Endothelial cell of umbilical vein (primary cell): Measurements from ENCODE around the gene UST. TPM values are rescaled to one million over a fixed set of nuclear protein-coding genes. Genes with fewer than 3 reads are reported as not detected.

ENCODE experiments used
- BruUV-seq: library from RNA; stranded (reverse); fragments of 400-500 nt; replicated peaks from 2 replicates; lab custom pipeline; 2021; lab: Mats Ljungman, UMichigan
- CTCF ChIA-PET: fragments of 300-600, 350-600 bp; sonication (Branson Sonifier 250); formaldehyde crosslinking; loops from one replicate; lab custom pipeline; 2021; ENCODE audit warnings: antibody characterized with exemption, inconsistent platforms; lab: Charles Lee
- POLR2A ChIA-PET: fragments of 300-600, 350-600 bp; sonication (Branson Sonifier 250); formaldehyde crosslinking; loops from one replicate; lab custom pipeline; 2021; ENCODE audit warnings: antibody characterized with exemption, inconsistent platforms; lab: Charles Lee
- DNase-seq: peaks from one replicate; pipeline ENCODE4 v3.0.0-alpha.2; 2011; ENCODE audit warnings: low read depth, low spot score
- FAIRE-seq: peaks from 2 replicates; lab custom pipeline; 2011; peaks lifted over from hg19 to GRCh38; lab: Jason Lieb, UNC
- H2AFZ ChIP-seq: 2 replicates; pipeline ENCODE4 v1.6.0; 2012; ENCODE audit warnings: low read depth, low read length, control low read depth, inconsistent platforms
- H3K27ac ChIP-seq: 2 replicates; pipeline ENCODE4 v1.5.1; 2011; ENCODE audit warnings: low read depth, mild to moderate bottlenecking, control low read depth, low read length, moderate library complexity; ENCODE audit not compliant: insufficient read depth
- H3K27me3 ChIP-seq, 2 experiments: 2 replicates each; pipeline versions ENCODE4 v1.6.0 to v1.6.1; 2011; ENCODE audit warnings: low read length in 2 of 2, mixed read lengths in 1 of 2; ENCODE audit not compliant: control insufficient read depth in 2 of 2, insufficient read depth in 2 of 2
- H3K36me3 ChIP-seq, 2 experiments: 2 replicates in 1 of 2; 3 replicates in 1 of 2; pipeline ENCODE4 v1.5.1; 2011; ENCODE audit warnings: low read length in 2 of 2, mild to moderate bottlenecking in 1 of 2, moderate library complexity in 1 of 2; ENCODE audit not compliant: control insufficient read depth in 2 of 2, insufficient read depth in 2 of 2; ENCODE audit errors: extremely low read depth in 1 of 2
- H3K4me1 ChIP-seq: 3 replicates; pipeline ENCODE4 v1.5.1; 2011; ENCODE audit warnings: mild to moderate bottlenecking, low read length; ENCODE audit not compliant: control insufficient read depth, insufficient read depth; ENCODE audit errors: extremely low read depth
- H3K4me2 ChIP-seq: 2 replicates; pipeline ENCODE4 v1.6.1; 2011; ENCODE audit warnings: low read length, control low read depth, mixed read lengths; ENCODE audit not compliant: insufficient read depth
- H3K4me3 ChIP-seq, 3 experiments: fragments of 200-600 bp in 1 of 3; sonication (generic), shearing (Covaris generic) in 1 of 3; replicated peaks in 1 of 3; 2 replicates each; pipeline ENCODE4 v1.5.1; 2011 to 2016; ENCODE audit warnings: control low read depth in 3 of 3, low read length in 3 of 3, mild to moderate bottlenecking in 2 of 3, inconsistent platforms in 1 of 3, low read depth in 1 of 3, moderate library complexity in 1 of 3; ENCODE audit not compliant: insufficient read depth in 1 of 3
- H3K79me2 ChIP-seq: 2 replicates; pipeline ENCODE4 v1.6.0; 2012; ENCODE audit warnings: low read length, inconsistent platforms; ENCODE audit not compliant: control insufficient read depth, insufficient read depth
- H3K9ac ChIP-seq: replicated peaks from 2 replicates; pipeline ENCODE3; 2011; ENCODE audit warnings: low read length, control low read depth; ENCODE audit not compliant: insufficient read depth; ENCODE audit errors: extremely low read depth
- H3K9me1 ChIP-seq: replicated peaks from 3 replicates; pipeline ENCODE4 v1.6.0; 2011; ENCODE audit warnings: mild to moderate bottlenecking, low read length; ENCODE audit not compliant: control insufficient read depth, insufficient read depth; ENCODE audit errors: extremely low read depth
- H3K9me3 ChIP-seq: replicated peaks from 2 replicates; pipeline ENCODE4 v1.5.1; 2012; ENCODE audit warnings: low read length, inconsistent platforms; ENCODE audit not compliant: control insufficient read depth, insufficient read depth
- H4K20me1 ChIP-seq: replicated peaks from 2 replicates; pipeline ENCODE3; 2011; ENCODE audit warnings: mild to moderate bottlenecking, low read length; ENCODE audit not compliant: control insufficient read depth, insufficient read depth; ENCODE audit errors: extremely low read depth
- EZH2 ChIP-seq: IDR thresholded peaks from 2 replicates; pipeline ENCODE4 v1.6.1; 2012; ENCODE audit warnings: borderline replicate concordance, low read depth, mild to moderate bottlenecking, moderate library complexity, low read length, inconsistent platforms; ENCODE audit not compliant: severe bottlenecking
- FOS ChIP-seq: IDR thresholded peaks from 2 replicates; pipeline ENCODE4 v1.6.1; 2011; ENCODE audit warnings: mild to moderate bottlenecking, low read length, moderate library complexity, borderline replicate concordance; ENCODE audit not compliant: insufficient read depth
- GATA2 ChIP-seq: IDR thresholded peaks from 2 replicates; pipeline ENCODE4 v1.7.0; 2011; ENCODE audit warnings: low read depth, mild to moderate bottlenecking, moderate library complexity, mixed read lengths, low read length; ENCODE audit not compliant: insufficient read length, insufficient read depth
- JUN ChIP-seq: IDR thresholded peaks from 2 replicates; pipeline ENCODE4 v1.6.1; 2011; ENCODE audit warnings: borderline replicate concordance, low read depth; ENCODE audit not compliant: insufficient read length, insufficient read depth
- MYC ChIP-seq: IDR thresholded peaks from one replicate; pipeline ENCODE4 v1.6.1; 2011; ENCODE audit warnings: mild to moderate bottlenecking, low read depth, low read length
- POLR2A ChIP-seq: IDR thresholded peaks from 2 replicates; pipeline ENCODE4 v1.6.1; 2012; ENCODE audit warnings: low read depth, mild to moderate bottlenecking, control low read depth, low read length
- POLR2AphosphoS5 ChIP-seq: IDR thresholded peaks from 2 replicates; pipeline ENCODE4 v1.6.1; 2012; ENCODE audit warnings: low read depth, mild to moderate bottlenecking, control low read depth, low read length, moderate library complexity; ENCODE audit not compliant: insufficient read depth
- dilution Hi-C: fragments of 300-500 bp; cut with MboI; formaldehyde crosslinking; loops from one replicate; pipeline ENCODE4 v1.15.0; 2019; ENCODE audit warnings: low sequenced_read_pairs; ENCODE audit not compliant: extremely low pct_ligation_motif_present
- intact Hi-C: fragments of 100-400 bp; cut with micrococcal nuclease; formaldehyde crosslinking; loops from one replicate; pipeline ENCODE4 v1.10.0; 2022
- polyA plus RNA-seq, 4 experiments: library from polyadenylated mRNA; depleted of rRNA in 3 of 4; stranded (reverse) in 3 of 4; unstranded in 1 of 4; fragments of >200 nt; gene quantifications; 2 replicates each; pipeline versions ENCODE4 v1.2.1 to v1.2.3, GENCODE V29; 2011 to 2012; ENCODE audit warnings: missing spikeins in 1 of 4
- total RNA-seq: library from RNA; stranded (reverse); gene quantifications from 2 replicates; pipeline ENCODE4 v1.2.3, GENCODE V29; 2021
- TF ChIP-seq, protein P1 (sequence below): IDR thresholded peaks from 2 replicates; pipeline ENCODE4 v1.6.1; 2011; ENCODE audit not compliant: insufficient read depth, insufficient read length
- TF ChIP-seq, protein P2 (sequence below), 2 donors: IDR thresholded peaks; 1 replicate in 1 of 2; 2 replicates in 1 of 2; pipeline ENCODE4 v1.5.1; 2011; ENCODE audit warnings: low read length in 2 of 2, mild to moderate bottlenecking in 2 of 2, moderate library complexity in 2 of 2, control low read depth in 1 of 2, inconsistent platforms in 1 of 2, low read depth in 1 of 2; ENCODE audit not compliant: insufficient read depth in 1 of 2; ENCODE audit errors: extremely low read depth in 1 of 2

Gene UST
- total and polyA plus RNA-seq, 2 donors (not counting 3 experiments of a cell fraction or from before 2014, with no cell fraction given): 0.26 to 0.84 TPM

DNA sequence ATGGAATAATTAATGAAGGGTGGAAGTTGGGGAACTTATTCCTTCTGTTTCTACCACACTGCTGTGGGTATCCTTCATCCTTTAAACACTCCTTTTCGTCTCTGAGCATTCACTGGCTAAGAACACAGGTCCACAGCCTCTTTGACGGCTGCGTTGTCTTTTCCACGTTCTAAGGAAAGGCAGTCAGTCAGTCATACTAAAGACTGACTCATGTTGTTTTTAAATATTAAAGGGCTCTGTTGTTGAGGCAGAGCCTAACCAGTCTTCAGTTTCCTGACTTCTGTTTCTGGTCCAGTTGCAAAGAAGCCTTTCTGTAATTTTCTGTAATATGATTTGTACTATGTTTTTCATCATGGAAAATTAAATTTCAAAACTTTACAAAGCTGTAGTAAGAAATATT, 48.0 kb downstream of the UST start:
- H3K79me2 ChIP-seq: no peaks in the 10 kb centered on the region
- no peaks in the 10 kb centered on the region for H3K4me1 ChIP-seq
- intact Hi-C loops: no loop called here
- no peaks in the 10 kb centered on the region for H3K9me1 ChIP-seq
- H3K4me3 ChIP-seq: no peak overlapping the region
- no peak overlapping the region for H3K9ac ChIP-seq
- dilution Hi-C loops: no loop called here
- BruUV-seq: no TSS peak
- no peak overlapping the region for H3K27ac ChIP-seq
- FAIRE-seq: no peak
- H2AFZ ChIP-seq: no peak overlapping the region
- no peak for DNase-seq
- no peak overlapping the region for H3K4me2 ChIP-seq
- H3K9me3 ChIP-seq: no peaks in the 10 kb centered on the region
- no peaks in the 10 kb centered on the region for H3K36me3 ChIP-seq
- TF ChIP-seq, protein P1, sequence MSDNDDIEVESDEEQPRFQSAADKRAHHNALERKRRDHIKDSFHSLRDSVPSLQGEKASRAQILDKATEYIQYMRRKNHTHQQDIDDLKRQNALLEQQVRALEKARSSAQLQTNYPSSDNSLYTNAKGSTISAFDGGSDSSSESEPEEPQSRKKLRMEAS: no peak
- TF ChIP-seq POLR2AphosphoS5: no peak
- no peaks in the 10 kb centered on the region for H3K27me3 ChIP-seq
- H4K20me1 ChIP-seq: no peaks in the 10 kb centered on the region
- ChIA-PET POLR2A (no interaction called here), CTCF (no interaction called here)

DNA sequence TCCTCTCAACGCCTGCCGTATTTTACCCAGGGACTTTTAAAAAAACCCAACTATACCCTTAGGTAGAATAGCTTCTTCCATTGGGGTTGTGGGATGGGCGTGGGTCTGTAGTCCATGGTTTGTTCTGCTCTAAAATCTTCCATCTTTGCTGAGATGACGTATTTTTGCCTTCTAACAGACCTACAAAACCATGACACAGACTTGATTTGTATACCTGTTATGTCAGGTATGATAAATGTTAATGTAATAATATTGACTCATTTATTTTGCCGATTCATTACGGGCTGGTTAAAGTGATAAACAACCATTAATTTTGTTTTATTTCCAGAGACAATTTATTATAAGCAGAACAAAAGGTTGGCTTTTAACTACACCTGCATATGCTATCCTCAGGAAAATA, 48.7 kb downstream of the UST start:
- Histone ChIP-seq H3K27ac (no peak overlapping the region), H2AFZ (no peak overlapping the region), H4K20me1 (no peaks in the 10 kb centered on the region), H3K4me2 (no peak overlapping the region), H3K36me3 (no peaks in the 10 kb centered on the region), H3K4me1 (no peaks in the 10 kb centered on the region), H3K79me2 (no peaks in the 10 kb centered on the region), H3K27me3 (no peaks in the 10 kb centered on the region), H3K9me3 (no peaks in the 10 kb centered on the region), H3K9me1 (no peaks in the 10 kb centered on the region), H3K4me3 (no peak overlapping the region), H3K9ac (no peak overlapping the region)
- no TSS peak for BruUV-seq
- ChIA-PET CTCF (no interaction called here), POLR2A (no interaction called here)
- DNase-seq (no peak), FAIRE-seq (no peak)
- dilution Hi-C loops (no loop called here), intact Hi-C loops (no loop called here)
- TF ChIP-seq, protein P1: no peak
- no peak for TF ChIP-seq MYC
- no peak for TF ChIP-seq GATA2
- no peak for TF ChIP-seq JUN
- no peak for TF ChIP-seq POLR2AphosphoS5
- no peak for TF ChIP-seq POLR2A
- no peak for TF ChIP-seq FOS
- TF ChIP-seq EZH2: no peak
- TF ChIP-seq, protein P2, sequence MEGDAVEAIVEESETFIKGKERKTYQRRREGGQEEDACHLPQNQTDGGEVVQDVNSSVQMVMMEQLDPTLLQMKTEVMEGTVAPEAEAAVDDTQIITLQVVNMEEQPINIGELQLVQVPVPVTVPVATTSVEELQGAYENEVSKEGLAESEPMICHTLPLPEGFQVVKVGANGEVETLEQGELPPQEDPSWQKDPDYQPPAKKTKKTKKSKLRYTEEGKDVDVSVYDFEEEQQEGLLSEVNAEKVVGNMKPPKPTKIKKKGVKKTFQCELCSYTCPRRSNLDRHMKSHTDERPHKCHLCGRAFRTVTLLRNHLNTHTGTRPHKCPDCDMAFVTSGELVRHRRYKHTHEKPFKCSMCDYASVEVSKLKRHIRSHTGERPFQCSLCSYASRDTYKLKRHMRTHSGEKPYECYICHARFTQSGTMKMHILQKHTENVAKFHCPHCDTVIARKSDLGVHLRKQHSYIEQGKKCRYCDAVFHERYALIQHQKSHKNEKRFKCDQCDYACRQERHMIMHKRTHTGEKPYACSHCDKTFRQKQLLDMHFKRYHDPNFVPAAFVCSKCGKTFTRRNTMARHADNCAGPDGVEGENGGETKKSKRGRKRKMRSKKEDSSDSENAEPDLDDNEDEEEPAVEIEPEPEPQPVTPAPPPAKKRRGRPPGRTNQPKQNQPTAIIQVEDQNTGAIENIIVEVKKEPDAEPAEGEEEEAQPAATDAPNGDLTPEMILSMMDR (IDR thresholded peaks at IDR 0.05; ENCODE audit: extremely low read depth in 1 of 2, insufficient read depth in 1 of 2, low read depth in 1 of 2, low read length in 2 of 2): no peak
